Natural killer cell (primary cell): ENCODE results near the gene SH3BP5L. TPM values are rescaled to one million over a fixed set of nuclear protein-coding genes. Genes with fewer than 3 reads are reported as not detected.
A peak's percentile ranks its signal among the peaks of the same experiment; 100 is the strongest.

Experiments
- ATAC-seq, 3 donors: fragments of 150-1000 bp in 2 of 3; fragments of 200-7000 bp in 1 of 3; cut with Tn5 transposase; 1 replicate in 1 of 3; 2 replicates in 2 of 3; pipeline ENCODE4 v1.10.0; 2021; ENCODE audit warnings: mild to moderate bottlenecking in 2 of 3, moderate library complexity in 2 of 3
- DNase-seq, 2 donors: peaks; one replicate each; pipeline versions ENCODE4 v3.0.0 to v3.0.0-alpha.2; 2013 to 2021; ENCODE audit warnings: mixed read lengths in 1 of 2
- H3K27ac ChIP-seq: one replicate; pipeline ENCODE4 v1.5.1; 2013; ENCODE audit warnings: mild to moderate bottlenecking, low read length
- H3K27me3 ChIP-seq: one replicate; pipeline ENCODE4 v1.6.1; 2013; ENCODE audit warnings: low read length; ENCODE audit not compliant: control insufficient read depth, insufficient read depth
- H3K36me3 ChIP-seq: one replicate; pipeline ENCODE4 v1.6.1; 2013; ENCODE audit warnings: low read length; ENCODE audit not compliant: control insufficient read depth, insufficient read depth
- H3K4me1 ChIP-seq: one replicate; pipeline ENCODE4 v1.6.1; 2013; ENCODE audit warnings: low read length; ENCODE audit not compliant: control insufficient read depth, insufficient read depth
- H3K4me3 ChIP-seq: one replicate; pipeline ENCODE4 v1.5.1; 2013; ENCODE audit warnings: low read length
- H3K9me3 ChIP-seq: one replicate; pipeline ENCODE4 v1.6.1; 2013; ENCODE audit warnings: low read length; ENCODE audit not compliant: control insufficient read depth, insufficient read depth
- H3K27ac Mint-ChIP-seq, 2 donors: one replicate each; pipeline ENCODE4 v1.8.0; 2022; ENCODE audit warnings: mild to moderate bottlenecking in 2 of 2, mixed read lengths in 2 of 2, moderate library complexity in 1 of 2
- H3K27me3 Mint-ChIP-seq, 2 donors: one replicate each; pipeline ENCODE4 v1.8.0; 2022; ENCODE audit warnings: low read depth in 2 of 2, mixed read lengths in 2 of 2
- H3K36me3 Mint-ChIP-seq: one replicate; pipeline ENCODE4 v1.8.0; 2022; ENCODE audit warnings: mixed read lengths
- H3K4me1 Mint-ChIP-seq, 2 donors: one replicate each; pipeline ENCODE4 v1.8.0; 2022; ENCODE audit warnings: mixed read lengths in 2 of 2
- H3K4me3 Mint-ChIP-seq: one replicate; pipeline ENCODE4 v1.8.0; 2022; ENCODE audit warnings: mild to moderate bottlenecking, moderate library complexity, mixed read lengths
- H3K9me3 Mint-ChIP-seq, 2 donors: one replicate each; pipeline ENCODE4 v1.8.0; 2022; ENCODE audit warnings: mixed read lengths in 2 of 2
- WGBS: methylation state at CpG from one replicate; pipeline ENCODE4 v1.1.7; 2013; ENCODE audit warnings: missing lambda C conversion rate; ENCODE audit not compliant: insufficient coverage; 5-methylcytosine and 5-hydroxymethylcytosine counted together
- intact Hi-C: fragments of 100-400 bp; cut with micrococcal nuclease; formaldehyde crosslinking; loops from one replicate; pipeline ENCODE4 v1.14.2; 2022
- total RNA-seq, 4 donors: library from RNA; stranded (reverse); fragments of 120-200 nt in 1 of 4; gene quantifications; one replicate each; pipeline versions ENCODE4 v1.2.3 to v1.2.4, GENCODE V29; 2013 to 2022
- TF ChIP-seq, protein P1 (sequence below): fragments of 200-600 bp; IDR thresholded peaks from one replicate; pipeline ENCODE4 v1.8.0; 2022; ENCODE audit warnings: antibody characterized with exemption

Gene SH3BP5L
- total RNA-seq, 3 donors from 2014 or later (not counting 1 experiment from before 2014, with no cell fraction given), result 19.0 to 27.5 (median 22.9) TPM

DNA sequence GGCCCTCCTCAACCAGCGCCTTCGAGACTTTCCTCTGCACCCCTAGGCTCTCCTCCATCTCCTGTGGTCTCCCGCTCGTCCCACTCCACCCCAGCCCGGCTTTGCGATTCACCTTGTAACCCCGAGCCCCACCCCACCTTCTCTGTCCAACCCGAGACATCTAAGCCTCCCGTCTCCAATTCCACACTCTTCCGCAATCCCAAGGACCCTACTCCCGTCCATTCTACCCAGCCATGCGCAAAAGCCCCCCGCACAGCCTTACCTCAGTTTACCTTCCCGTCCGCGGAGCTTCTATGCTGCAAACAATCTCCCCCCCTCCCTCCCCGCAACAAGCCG, 174 bp downstream of the SH3BP5L start:
- Mint-ChIP-seq H3K36me3 (no peaks in the 10 kb centered on the region), H3K9me3 (no peaks in the 10 kb centered on the region), H3K4me1 (peaks cover 56 to 61% of the 10 kb centered on the region in 2 donors), H3K27ac (peak overlapping the region; percentile 96), H3K4me3 (peak overlapping the region; percentile 96), H3K27me3 (no peaks in the 10 kb centered on the region)
- WGBS, result under 1% methylated on average over 18 of the region's 18 CpGs
- peak in 1 of 3 donors; percentile 1 for ATAC-seq
- Histone ChIP-seq H3K9me3 (no peaks in the 10 kb centered on the region), H3K4me1 (peaks cover 46% of the 10 kb centered on the region), H3K36me3 (peaks cover 17% of the 10 kb centered on the region), H3K27me3 (no peaks in the 10 kb centered on the region), H3K27ac (peak overlapping the region; percentile 99), H3K4me3 (peak overlapping the region; percentile 93)
- intact Hi-C loops, result no loop called here
- TF ChIP-seq, protein P1, sequence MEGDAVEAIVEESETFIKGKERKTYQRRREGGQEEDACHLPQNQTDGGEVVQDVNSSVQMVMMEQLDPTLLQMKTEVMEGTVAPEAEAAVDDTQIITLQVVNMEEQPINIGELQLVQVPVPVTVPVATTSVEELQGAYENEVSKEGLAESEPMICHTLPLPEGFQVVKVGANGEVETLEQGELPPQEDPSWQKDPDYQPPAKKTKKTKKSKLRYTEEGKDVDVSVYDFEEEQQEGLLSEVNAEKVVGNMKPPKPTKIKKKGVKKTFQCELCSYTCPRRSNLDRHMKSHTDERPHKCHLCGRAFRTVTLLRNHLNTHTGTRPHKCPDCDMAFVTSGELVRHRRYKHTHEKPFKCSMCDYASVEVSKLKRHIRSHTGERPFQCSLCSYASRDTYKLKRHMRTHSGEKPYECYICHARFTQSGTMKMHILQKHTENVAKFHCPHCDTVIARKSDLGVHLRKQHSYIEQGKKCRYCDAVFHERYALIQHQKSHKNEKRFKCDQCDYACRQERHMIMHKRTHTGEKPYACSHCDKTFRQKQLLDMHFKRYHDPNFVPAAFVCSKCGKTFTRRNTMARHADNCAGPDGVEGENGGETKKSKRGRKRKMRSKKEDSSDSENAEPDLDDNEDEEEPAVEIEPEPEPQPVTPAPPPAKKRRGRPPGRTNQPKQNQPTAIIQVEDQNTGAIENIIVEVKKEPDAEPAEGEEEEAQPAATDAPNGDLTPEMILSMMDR, result no peak
- DNase-seq, result no peak

DNA sequence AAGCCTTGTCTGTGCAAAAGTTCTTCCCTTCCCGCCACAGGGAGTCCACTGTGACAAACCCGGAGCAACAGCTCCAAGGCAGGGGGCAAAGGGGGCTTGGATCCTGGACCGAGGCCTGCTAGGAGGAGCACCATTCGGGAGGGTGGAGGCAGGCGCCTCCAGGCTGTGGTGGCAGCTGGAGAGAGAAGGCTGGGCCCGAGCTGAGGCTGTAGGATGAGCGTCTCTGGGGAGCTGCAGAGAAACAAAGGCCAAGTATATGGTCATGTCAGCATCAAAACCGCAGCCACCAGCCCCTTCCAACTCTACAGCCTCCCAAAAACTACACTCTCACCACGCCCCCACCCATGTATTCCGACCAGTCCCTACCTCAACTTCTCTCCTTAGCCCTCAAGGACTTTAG, 579 bp downstream of the SH3BP5L start:
- H3K4me3 Mint-ChIP-seq, result peak overlapping the region; percentile 96
- no peaks in the 10 kb centered on the region for H3K36me3 Mint-ChIP-seq
- Histone ChIP-seq H3K27me3 (no peaks in the 10 kb centered on the region), H3K4me1 (peaks cover 46% of the 10 kb centered on the region), H3K9me3 (no peaks in the 10 kb centered on the region), H3K36me3 (peaks cover 20% of the 10 kb centered on the region), H3K27ac (peak overlapping the region; percentile 99), H3K4me3 (peak overlapping the region; percentile 93)
- H3K27ac Mint-ChIP-seq, result peak overlapping the region; percentile 96
- no peak for DNase-seq
- TF ChIP-seq, protein P1, result no peak
- intact Hi-C loops, result no loop called here
- H3K9me3 Mint-ChIP-seq, result no peaks in the 10 kb centered on the region
- ATAC-seq, result no peak
- H3K4me1 Mint-ChIP-seq, result peaks cover 56 to 65% of the 10 kb centered on the region in 2 donors
- 52% methylated on average over 10 of the region's 10 CpGs for WGBS
- no peaks in the 10 kb centered on the region for H3K27me3 Mint-ChIP-seq

DNA sequence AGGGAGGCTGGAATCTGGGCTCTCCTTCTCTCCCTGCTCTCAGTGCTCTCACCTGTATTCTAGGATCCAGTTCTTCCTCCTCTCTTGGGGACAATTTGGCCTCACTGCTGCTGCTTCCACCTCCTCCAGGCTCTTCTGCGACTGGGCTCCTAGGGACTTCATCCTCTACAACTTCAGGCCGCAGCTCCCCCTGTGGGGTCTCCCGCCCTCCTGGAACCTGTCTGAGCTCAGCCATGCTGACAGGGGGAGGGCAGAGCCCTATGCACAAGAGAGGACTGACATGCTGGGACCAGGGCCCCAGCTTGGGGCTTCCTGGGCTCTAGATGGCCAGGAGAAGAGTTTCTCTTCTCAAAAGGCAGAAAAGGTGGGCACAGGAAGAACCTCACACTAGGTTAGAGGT, 1.0 kb downstream of the SH3BP5L start:
- no peaks in the 10 kb centered on the region for H3K9me3 ChIP-seq
- peak overlapping the region; percentile 96 for H3K27ac Mint-ChIP-seq
- peak overlapping the region; percentile 20 for H3K27ac ChIP-seq
- intact Hi-C loops, result no loop called here
- peaks cover 23% of the 10 kb centered on the region for H3K36me3 ChIP-seq
- H3K9me3 Mint-ChIP-seq, result no peaks in the 10 kb centered on the region
- peaks cover 46% of the 10 kb centered on the region for H3K4me1 ChIP-seq
- H3K27me3 Mint-ChIP-seq, result no peaks in the 10 kb centered on the region
- H3K4me3 Mint-ChIP-seq, result peak overlapping the region; percentile 96
- TF ChIP-seq, protein P1, result no peak
- ATAC-seq (no peak), DNase-seq (no peak)
- no peaks in the 10 kb centered on the region for H3K36me3 Mint-ChIP-seq
- H3K4me3 ChIP-seq, result no peak overlapping the region
- WGBS, result 92% methylated on average over 3 of the region's 3 CpGs
- no peaks in the 10 kb centered on the region for H3K27me3 ChIP-seq
- peaks cover 56 to 68% of the 10 kb centered on the region in 2 donors for H3K4me1 Mint-ChIP-seq

DNA sequence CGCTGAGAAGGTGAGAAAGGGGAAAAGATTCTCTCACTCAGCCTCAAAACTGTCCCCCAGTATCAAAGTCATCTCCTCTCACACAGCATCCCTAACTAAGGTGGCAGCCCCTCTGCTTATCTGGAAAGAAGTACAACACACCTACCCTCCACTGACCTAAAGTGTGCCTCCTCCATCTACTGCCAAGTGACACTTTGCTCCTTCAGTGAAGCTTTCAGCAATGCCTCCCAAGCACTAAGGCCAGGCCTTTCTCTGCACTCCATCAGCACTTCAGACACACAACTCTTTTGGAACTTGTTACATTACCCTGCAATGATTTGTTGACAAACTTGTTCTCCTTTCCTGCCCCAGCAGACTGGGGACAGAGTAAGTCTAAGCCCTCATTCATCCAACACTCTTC, 1.4 kb downstream of the SH3BP5L start:
- no peak for DNase-seq
- no peak overlapping the region for H3K27ac ChIP-seq
- H3K27me3 ChIP-seq, result no peaks in the 10 kb centered on the region
- H3K36me3 Mint-ChIP-seq, result no peaks in the 10 kb centered on the region
- peak overlapping the region; percentile 96 for H3K4me3 Mint-ChIP-seq
- H3K9me3 Mint-ChIP-seq, result no peaks in the 10 kb centered on the region
- H3K9me3 ChIP-seq, result no peaks in the 10 kb centered on the region
- TF ChIP-seq, protein P1, result no peak
- peaks cover 56 to 68% of the 10 kb centered on the region in 2 donors for H3K4me1 Mint-ChIP-seq
- ATAC-seq, result no peak
- intact Hi-C loops, result no loop called here
- peaks cover 47% of the 10 kb centered on the region for H3K4me1 ChIP-seq
- no peak overlapping the region for H3K4me3 ChIP-seq
- WGBS, result no CpG with 5 or more reads among the region's 1 CpG
- peaks cover 23% of the 10 kb centered on the region for H3K36me3 ChIP-seq
- H3K27ac Mint-ChIP-seq, result peak overlapping the region; percentile 96
- H3K27me3 Mint-ChIP-seq, result no peaks in the 10 kb centered on the region
